ENCODE results near the gene WIPF1.

WIPF1 gene

GRCh38 chr2:174608866-174609214 is 11.2 kb upstream of the WIPF1 start:
- Histone ChIP-seq H3K4me1 (ENCODE audit: control insufficient read depth, insufficient read depth, low read length) (0 out of 2 replicates have a peak, but pooled peaks cover 3% of the 10 kb centered on the region), H3K9me3 (ENCODE audit: control insufficient read depth, insufficient read depth, low read depth, low read length) (no peaks in the 10 kb centered on the region), H3K27ac (ENCODE audit: extremely low read depth, low read depth, low read length) (no peak overlapping the region), H3K36me3 (ENCODE audit: control insufficient read depth in 2 of 2, insufficient read depth in 1 of 2, low read length in 2 of 2) (no peaks in the 10 kb centered on the region), H3K4me3 (ENCODE audit: low read depth, low read length) (no peak overlapping the region)
- CTCF ChIA-PET = interaction anchor here (0.6 kb wide), 1 partner anchor 27 kb away, joined by 3 read pairs; no protein-coding TSS in a partner anchor
- no peak for TF ChIP-seq SCRT2 (tag by site-specific recombination; IDR thresholded peaks at IDR 0.05)
- TF ChIP-seq ZNF513 (tag by site-specific recombination; IDR thresholded peaks at IDR 0.05) = no peak
- TF ChIP-seq ZNF23 (tag by site-specific recombination; IDR thresholded peaks at IDR 0.05; ENCODE audit: borderline replicate concordance) = no peak
- TF ChIP-seq ZBTB49 (tag by site-specific recombination; IDR thresholded peaks at IDR 0.05; ENCODE audit: low read depth) = no peak
- no peak for TF ChIP-seq ZNF133 (tag by site-specific recombination; IDR thresholded peaks at IDR 0.05)
- POLR2A ChIA-PET = interaction anchor here (0.8 kb wide), 1 partner anchor 31 kb away, joined by 3 read pairs; no protein-coding TSS in a partner anchor

GRCh38 chr2:174607989-174608865 is 10.6 kb upstream of the WIPF1 start:
- Histone ChIP-seq H3K4me1 (ENCODE audit: control insufficient read depth, insufficient read depth, low read length) (0 out of 2 replicates have a peak, but pooled peaks cover 3% of the 10 kb centered on the region), H3K36me3 (ENCODE audit: control insufficient read depth in 2 of 2, insufficient read depth in 1 of 2, low read length in 2 of 2) (no peaks in the 10 kb centered on the region), H3K9me3 (ENCODE audit: control insufficient read depth, insufficient read depth, low read depth, low read length) (no peaks in the 10 kb centered on the region), H3K27ac (ENCODE audit: extremely low read depth, low read depth, low read length) (no peak overlapping the region), H3K4me3 (ENCODE audit: low read depth, low read length) (no peak overlapping the region)
- TF ChIP-seq ZNF184 (tag by site-specific recombination; IDR thresholded peaks at IDR 0.05) (no peak), GLI2 (tag by site-specific recombination; IDR thresholded peaks at IDR 0.05; ENCODE audit: borderline replicate concordance, low read depth) (no peak)
- POLR2A ChIA-PET = interaction anchor here (0.8 kb wide), 1 partner anchor 30 kb away, joined by 3 read pairs; no protein-coding TSS in a partner anchor
- CTCF ChIA-PET = interaction anchor here (0.6 to 0.7 kb wide), 2 partner anchors 12 to 28 kb away, joined by 3 read pairs; no protein-coding TSS in a partner anchor

- no peak overlapping the region for H3K27ac ChIP-seq (ENCODE audit: extremely low read depth, low read depth, low read length)
Measured at GRCh38 chr2:174607584-174607983, 10.0 kb upstream of the WIPF1 start.

GRCh38 chr2:174606336-174606735 is 8.7 kb upstream of the WIPF1 start:
- POLR2A ChIA-PET = no interaction called here
- CTCF ChIA-PET = interaction anchor here (0.7 to 1.4 kb wide), 4 partner anchors 10 to 93 kb away, joined by 3 to 4 read pairs (median 4); no protein-coding TSS in a partner anchor
- H3K4me1 ChIP-seq (ENCODE audit: control insufficient read depth, insufficient read depth, low read length) = 0 out of 2 replicates have a peak, but pooled peaks cover 3% of the 10 kb centered on the region
- no peak overlapping the region for H3K4me3 ChIP-seq (ENCODE audit: low read depth, low read length)
- TF ChIP-seq ZNF394 (tag by site-specific recombination; IDR thresholded peaks at IDR 0.05; ENCODE audit: borderline replicate concordance) (no peak), ZNF335 (tag by site-specific recombination; conservative IDR thresholded peaks at IDR 0.05) (peak; percentile 47)
- no peaks in the 10 kb centered on the region for H3K9me3 ChIP-seq (ENCODE audit: control insufficient read depth, insufficient read depth, low read depth, low read length)
- no peaks in the 10 kb centered on the region for H3K36me3 ChIP-seq (ENCODE audit: control insufficient read depth in 2 of 2, insufficient read depth in 1 of 2, low read length in 2 of 2)
- H3K27ac ChIP-seq (ENCODE audit: extremely low read depth, low read depth, low read length) = no peak overlapping the region

More at GRCh38 chr2:174607584-174607983, 10.0 kb upstream of the WIPF1 start:
- POLR2A ChIA-PET = no interaction called here
- Histone ChIP-seq H3K4me3 (ENCODE audit: low read depth, low read length) (no peak overlapping the region), H3K4me1 (ENCODE audit: control insufficient read depth, insufficient read depth, low read length) (0 out of 2 replicates have a peak, but pooled peaks cover 3% of the 10 kb centered on the region), H3K9me3 (ENCODE audit: control insufficient read depth, insufficient read depth, low read depth, low read length) (no peaks in the 10 kb centered on the region), H3K36me3 (ENCODE audit: control insufficient read depth in 2 of 2, insufficient read depth in 1 of 2, low read length in 2 of 2) (no peaks in the 10 kb centered on the region)
- no peak for TF ChIP-seq ZNF830 (tag by site-specific recombination; IDR thresholded peaks at IDR 0.05; ENCODE audit: low read depth)
- TF ChIP-seq ZNF837 (tag by site-specific recombination; IDR thresholded peaks at IDR 0.05) = no peak
- no peak for TF ChIP-seq ZNF157 (tag by site-specific recombination; IDR thresholded peaks at IDR 0.05)
- CTCF ChIA-PET = interaction anchor here (0.7 kb wide), 1 partner anchor 11 kb away, joined by 3 read pairs; no protein-coding TSS in a partner anchor
